Activated effector memory CD4-positive, alpha-beta T cell treated with Interleukin-2 at 50 U/mL for 16 hours (primary cell): ENCODE results near the gene ARHGEF4.

ENCODE experiments used
- DNase-seq: peaks from one replicate; pipeline ENCODE4 v3.0.0-alpha.2; 2020

The ARHGEF4 gene

DNA sequence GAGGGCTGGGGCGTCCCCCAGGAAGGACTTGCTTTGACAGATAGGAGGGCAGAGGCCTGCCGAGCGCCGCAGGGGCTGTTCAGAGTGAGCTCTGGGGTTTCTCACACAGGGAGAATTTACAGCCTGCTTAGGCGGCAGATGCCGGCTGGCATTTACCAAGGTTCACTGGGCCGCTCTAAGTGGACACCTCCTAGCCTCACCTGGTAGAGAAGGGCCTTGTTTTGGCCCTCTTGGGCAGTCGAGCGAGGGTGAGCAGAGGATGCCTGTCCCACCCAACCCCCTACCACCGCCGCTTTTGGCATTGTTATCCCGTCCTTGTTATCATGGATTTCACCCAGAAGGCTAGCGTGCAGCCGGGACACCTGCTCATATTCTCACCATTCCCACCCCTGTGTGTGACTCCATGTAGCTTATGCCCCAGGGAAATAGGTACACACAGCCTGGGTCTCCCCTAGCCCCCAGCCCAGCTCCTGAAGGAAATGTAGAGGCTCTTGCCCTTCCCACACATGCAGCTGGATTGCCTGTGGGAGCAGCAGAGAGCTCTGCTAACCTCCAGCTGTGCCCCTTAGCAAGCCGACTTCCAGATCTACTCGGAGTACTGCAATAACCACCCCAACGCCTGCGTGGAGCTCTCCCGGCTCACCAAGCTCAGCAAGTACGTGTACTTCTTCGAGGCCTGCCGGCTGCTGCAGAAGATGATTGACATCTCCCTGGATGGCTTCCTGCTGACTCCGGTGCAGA is 204.1 kb downstream of the ARHGEF4 start:
- no peak for DNase-seq

DNA sequence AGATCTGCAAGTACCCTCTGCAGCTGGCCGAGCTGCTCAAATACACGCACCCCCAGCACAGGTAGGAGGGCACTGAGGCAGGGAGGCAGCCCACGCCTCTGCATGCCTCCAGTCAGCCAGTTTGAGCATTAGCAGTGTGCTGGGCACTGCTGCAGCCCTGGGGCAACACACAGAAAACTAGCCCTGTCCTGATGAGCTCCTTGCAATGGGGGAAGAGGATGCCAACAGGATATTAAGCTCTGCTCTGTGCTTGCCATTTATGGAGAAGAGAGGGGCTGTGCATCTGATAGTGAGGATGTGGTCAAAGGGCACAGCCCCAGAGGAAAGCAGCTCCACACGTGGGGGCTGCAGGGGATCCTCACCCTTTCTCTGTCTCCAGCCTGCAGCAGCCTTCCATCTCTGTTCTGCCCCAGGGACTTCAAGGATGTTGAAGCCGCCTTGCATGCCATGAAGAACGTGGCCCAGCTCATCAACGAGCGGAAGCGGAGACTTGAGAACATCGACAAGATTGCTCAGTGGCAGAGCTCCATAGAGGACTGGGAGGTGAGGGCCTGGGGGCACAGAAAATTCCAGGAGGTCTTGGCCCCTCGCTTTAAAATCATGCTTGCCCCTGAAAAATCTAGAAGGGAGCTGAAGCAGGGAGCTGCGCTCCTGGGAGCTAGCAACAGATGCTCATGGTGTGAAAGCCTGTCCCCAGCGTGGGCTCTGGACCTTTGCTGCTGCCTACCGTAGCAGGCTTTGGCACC is 204.9 kb downstream of the ARHGEF4 start:
- DNase-seq: no peak

DNA sequence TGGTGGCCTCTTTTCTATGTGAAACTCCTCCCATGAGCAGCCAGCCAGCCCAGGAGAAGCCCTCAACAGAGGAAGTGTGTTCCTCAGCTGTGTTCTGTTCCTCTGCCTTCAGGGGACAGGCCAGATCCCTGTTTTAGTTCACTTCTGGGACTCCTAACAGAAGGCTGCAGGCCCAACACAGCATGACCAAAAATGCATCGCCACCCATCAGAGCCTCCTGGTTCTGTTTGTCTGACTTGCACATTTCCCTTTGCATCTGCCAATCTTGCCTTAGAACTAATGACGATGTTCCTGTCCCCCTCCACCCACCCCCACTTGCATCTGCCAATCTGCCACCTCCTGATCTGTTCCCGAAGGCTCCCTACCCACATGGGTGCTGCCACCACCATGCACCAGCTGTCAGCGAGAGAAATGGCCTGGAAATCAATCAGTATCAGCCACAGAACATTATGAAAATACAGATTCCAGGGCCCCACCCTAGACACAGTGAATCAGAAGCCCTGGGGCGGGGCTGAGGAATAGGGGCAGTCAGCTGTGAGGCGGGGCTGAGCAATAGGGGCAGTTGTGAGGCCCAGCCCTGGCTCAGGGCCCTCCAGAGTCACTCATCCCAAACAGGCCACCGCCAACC is 205.5 kb downstream of the ARHGEF4 start:
- no peak for DNase-seq

DNA sequence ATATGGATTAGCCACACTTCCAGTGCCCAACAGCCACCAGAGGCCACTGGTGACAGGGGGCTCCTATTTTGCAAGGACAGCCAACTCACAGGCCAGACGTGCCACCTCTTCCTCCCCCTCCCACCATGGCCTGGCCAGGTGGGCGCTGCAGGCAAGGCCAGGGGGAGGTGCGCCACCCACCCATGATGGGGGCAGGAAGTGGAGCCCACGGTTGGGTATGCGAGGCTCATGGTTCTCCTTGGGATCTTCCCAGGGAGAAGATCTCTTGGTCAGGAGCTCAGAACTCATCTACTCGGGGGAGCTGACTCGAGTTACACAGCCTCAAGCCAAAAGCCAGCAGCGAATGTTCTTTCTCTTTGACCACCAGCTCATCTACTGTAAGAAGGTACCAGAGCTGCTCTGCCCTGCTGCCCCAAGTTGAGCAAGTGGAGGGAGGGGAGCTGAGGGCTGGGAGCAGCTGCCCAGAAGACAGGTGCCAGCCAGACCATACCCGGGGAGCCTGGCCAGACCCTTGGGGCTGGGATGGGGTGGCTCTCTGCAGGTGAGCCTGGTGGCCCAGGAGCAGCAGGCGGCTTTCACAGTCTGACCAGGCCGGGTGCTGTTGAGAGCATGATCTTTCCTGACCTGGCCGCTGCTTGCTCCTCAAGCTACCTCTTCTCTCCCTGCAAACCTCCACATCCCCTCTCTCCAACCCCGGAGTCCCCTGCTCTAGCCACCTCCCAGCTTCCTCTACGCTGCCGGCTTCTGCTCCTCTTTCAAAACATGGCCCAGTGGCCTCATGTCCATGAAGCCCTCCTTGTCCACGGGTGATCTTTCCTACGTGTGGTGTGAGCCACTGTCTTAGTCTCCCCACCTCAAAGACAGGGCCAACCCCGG is 206.7 kb downstream of the ARHGEF4 start:
- no peak for DNase-seq

DNA sequence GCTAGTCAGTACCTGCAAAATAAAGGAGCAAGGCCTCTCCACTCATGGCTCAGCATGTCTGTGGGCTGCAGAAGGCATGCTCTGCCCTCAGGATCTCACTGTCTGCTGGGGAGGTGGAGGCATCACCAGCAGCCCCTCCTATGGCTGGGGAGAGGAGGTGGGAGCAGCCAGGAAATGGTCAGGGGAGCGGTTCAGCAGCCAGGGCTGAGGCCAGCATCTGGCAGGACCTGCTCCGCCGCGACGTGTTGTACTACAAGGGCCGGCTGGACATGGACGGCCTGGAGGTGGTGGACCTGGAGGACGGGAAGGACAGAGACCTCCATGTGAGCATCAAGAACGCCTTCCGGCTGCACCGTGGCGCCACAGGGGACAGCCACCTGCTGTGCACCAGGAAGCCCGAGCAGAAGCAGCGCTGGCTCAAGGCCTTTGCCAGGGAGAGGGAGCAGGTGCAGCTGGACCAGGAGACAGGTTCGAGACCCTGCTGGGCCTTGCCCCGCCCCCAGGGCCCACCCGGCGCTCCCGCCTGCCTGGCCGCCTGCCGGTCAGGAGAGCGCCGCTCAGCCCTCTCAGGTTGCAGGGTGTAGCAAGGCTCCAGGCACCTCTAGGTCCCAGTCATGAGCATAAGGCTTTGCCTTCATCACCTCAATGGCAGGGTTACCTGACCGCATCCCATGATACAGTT is 207.5 kb downstream of the ARHGEF4 start:
- DNase-seq: no peak

DNA sequence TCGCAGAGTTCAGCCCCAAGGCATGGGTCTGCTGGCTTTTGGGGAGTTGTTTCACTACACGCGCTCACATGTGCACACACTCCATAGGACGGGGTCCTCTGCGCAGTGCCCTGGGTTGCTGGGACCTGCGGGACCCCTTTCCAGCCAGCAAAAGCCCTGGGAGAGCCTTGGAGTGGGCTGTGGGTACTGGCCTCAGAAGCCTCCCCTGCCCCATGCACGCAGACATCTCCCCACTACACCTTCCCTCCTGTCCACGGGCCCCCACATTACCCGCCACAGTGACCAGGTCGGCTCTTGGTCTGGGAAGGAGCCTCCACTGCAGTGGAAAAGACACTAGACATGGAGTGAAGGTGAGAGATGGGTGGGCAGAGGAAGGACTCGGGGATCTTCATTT is 208.0 kb downstream of the ARHGEF4 start:
- no peak for DNase-seq

DNA sequence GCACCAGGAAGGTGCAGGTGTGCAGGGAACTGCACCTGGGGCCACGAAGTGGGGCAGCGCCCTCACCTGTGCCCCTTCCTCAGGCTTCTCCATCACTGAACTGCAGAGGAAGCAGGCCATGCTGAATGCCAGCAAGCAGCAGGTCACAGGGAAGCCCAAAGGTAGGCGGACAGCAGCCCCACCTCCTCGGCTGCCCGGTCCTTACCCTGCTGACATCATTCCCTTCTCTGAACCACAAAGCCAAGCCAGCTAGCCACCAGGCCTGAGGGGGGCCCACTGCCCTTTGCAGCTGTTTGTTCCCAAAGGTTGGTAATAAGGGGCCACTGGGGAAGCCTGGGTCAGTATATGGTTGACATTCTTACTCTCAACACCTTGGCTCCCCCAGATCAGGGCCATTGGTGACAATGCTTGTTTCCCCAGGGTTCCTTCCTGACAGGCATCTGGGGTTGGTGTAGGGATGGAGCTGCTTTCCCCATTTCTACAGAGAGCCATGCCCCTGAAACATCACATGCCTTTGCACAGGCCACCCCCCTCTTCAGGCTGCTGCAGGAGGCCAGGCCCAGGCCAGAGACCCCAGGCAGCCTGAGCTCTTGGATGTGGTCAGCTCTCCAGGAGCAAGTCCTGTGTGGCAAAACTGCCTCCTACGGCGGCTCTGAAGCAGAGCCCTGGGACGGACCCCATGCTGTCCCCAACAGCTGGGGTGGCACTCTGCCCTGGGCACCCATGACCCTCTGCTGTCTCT is 208.7 kb downstream of the ARHGEF4 start:
- no peak for DNase-seq

DNA sequence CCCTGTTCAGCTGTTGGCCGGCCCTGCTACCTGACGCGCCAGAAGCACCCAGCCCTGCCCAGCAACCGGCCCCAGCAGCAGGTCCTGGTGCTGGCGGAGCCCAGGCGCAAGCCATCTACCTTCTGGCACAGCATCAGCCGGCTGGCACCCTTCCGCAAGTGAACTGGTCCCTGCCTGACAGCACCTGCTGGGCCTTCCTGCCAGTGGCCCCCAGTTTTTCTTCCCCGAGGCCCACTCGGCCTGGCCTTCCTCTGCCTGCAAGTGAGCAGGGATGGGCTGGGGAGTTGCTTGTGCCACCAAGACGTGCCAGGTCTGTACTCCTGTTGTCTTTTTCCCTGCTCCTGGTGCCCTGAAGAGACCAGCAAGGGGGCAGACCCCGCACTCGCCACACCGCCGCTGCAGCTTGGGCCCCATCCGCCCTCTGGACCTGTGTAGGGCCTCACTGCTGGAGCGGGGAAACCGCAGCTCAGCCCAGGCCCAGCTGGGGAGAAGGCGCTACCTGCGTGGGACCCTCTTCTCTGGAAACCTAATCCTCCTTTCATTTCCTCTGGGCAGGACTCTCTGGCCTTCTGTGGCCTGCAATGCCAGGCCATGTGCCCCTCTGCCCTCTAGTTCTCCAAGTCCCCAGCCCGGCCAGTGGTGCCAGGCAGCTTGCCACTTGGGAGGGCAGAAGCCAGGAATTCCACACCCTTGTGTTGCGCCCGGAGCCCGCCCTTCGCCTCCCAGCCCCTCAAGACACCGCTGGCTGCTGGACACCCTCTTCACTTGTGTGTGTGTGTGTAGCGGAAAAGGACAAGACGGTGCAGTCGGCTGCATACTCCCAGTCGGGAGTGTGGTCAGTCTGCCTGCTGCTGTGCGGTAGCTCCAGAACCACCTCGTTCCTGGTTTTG is 209.6 kb downstream of the ARHGEF4 start:
- no peak for DNase-seq

DNA sequence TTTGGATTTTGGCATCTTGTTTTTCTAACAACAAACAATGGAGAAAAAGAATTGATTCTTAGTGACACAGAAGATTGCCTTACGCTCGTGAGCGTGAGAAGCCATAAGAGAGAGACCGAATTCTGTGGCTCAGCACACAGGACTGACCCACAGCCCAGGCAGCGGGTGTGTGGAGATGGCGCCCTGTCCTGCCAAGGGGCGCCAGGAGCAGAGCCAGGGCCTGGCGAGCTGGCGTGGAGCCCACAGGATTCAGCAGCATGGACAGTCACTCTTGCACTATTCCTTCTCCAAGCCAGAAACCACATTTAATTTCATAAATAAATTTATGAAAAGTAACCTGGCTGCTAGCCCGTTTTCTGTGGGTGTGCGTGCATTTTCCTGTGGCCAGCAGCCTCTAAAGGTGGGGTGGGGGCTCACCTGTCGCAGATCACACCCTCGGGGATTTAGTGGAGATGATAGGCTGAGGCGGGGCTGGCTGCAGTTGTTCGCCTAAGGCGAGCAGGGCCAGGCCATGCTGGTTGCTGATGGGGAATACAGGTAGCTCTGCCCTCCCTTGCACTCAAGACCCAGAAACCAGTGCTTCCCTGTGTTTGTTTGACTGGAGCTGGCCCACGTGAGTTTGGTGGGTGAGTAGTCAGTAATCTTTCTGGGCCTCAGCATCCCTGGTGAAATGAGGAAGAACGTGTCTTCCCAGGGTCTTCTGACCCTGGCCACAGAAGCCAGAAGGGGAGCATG is 210.4 kb downstream of the ARHGEF4 start:
- no peak for DNase-seq

DNA sequence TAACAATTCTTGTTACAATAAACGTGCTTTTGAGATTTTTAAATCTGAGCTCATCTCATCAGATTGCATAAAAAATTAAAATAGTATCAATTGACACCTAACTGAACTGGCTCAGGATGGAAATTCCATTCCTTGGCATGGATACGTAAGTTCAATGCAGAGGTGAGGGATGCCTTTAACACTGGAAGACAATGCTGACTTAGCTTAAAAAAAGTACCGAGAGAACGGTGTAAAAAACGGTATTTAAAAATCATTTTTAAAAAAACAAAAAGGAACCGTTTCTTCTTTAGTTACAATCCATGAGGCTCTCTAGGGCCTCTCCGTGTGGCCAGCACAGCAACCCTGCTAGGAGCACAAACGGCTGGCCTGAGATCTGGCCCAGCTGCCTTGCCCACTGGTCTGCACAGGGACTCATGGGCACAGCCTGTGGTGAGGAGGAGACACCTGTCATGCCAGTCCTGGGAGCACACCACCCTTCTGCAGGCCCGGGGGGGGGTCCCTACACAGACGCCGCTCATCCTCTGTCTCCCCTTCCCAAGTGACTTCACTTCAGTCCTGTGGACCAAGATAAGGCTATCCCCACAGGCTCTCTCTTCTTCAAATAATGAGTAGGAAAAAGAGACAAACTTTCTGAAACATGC is 211.3 kb downstream of the ARHGEF4 start:
- DNase-seq: no peak

DNA sequence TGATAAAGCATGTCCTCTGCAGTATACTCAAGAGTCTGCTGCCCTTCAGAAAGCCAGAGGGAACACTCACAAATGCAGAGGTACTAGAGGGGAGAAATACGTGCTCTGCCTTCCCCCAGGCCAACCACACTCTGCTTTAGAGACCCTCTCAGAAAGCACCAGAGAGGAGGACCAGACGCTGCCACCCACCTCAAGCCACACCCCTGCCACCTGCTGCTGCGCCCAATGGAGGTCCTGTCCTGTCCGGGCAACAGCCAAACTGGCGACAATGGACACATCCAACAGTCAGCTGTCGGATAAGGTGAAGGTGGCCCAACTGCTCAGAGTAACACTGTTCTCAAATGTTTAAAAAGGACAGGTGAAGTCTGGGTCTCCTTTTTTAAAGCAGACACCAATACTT is 211.9 kb downstream of the ARHGEF4 start:
- no peak for DNase-seq

DNA sequence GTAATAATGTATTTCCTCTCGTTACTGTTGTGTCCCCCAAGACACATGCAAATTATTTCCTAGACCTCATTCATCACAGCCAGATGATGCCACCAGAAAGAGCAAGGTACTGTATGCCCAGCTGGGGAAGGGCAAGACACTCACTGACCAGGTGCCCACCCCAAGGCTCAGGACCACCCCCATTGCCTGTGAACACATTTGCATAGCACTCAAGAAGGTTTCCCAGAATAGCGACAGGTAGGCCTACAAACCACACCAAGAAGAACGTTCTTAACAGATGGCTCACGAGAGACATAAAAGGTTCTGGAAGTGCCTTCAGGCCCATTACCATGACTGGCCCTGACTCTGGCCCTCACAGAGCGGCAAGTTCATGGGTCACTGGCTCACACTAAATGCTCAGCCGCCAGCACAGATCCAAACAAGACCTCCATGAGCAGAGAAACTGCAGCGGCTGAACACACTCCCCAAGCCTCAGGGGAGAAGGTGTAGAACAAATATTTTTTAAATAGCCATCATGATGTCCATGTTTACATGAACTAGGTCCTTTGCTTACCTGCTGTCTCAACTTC is 212.5 kb downstream of the ARHGEF4 start:
- DNase-seq: no peak

DNA sequence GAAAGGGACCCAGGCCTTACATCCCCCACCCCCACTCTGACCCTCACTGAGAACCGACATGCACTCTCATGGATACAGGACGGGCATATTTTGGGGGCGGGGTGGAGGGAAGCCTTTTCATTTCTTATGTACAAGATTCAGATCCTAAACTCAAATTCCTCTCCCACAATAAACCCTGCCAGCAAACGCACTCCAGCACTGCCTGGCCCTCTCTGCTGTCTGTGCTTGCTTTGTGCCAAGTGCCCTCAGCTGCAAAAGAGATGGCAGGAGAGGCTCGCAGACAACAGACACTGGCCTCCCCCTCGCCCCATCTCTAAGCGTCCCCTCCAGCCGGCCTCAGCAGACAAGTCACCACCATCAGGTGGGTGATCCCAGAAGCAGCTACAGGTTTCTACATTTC is 214.2 kb downstream of the ARHGEF4 start:
- no peak for DNase-seq

DNA sequence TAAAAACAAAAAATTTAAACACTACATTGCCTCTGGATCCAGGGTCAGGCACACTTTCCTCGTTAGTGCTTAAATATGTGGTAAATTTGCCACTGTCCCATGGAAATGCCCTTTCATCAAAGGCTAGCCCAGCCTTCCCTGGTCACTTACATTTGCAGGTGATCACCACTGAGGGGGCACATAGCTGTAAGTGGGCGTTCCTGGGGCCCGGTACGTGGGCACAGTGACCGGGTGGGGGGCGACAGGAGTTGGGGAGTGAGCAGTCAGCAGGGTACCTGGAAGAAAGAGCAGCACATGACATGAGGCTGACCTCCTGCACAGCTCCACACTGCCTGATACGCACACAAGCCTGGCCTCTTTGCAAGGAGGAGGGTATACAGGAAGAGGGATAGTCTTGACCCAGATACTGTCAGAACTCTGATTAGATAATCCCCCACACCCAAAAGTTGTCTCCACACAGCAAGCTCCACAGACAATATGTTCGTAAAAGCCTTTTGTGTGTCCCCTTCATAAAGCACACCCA is 216.1 kb downstream of the ARHGEF4 start:
- no peak for DNase-seq

DNA sequence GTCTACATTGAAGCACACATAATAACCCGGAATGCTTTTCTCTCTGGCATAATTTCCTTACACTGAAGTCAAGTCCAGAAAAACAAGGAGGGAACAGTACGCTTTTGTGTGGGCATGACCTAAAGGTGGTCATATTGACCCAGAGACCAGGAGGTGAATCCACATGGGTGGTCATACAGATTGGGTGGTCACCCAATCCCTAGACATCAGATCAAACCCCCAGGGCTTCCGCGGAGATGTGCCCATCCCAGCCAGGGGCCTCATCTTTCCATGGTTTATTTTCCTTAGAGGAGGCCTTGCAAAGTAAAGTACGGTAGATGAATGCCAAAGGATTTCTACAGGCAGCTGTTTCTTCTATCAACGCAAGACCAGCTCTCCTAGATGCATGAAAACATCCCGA is 217.8 kb downstream of the ARHGEF4 start:
- DNase-seq: no peak

DNA sequence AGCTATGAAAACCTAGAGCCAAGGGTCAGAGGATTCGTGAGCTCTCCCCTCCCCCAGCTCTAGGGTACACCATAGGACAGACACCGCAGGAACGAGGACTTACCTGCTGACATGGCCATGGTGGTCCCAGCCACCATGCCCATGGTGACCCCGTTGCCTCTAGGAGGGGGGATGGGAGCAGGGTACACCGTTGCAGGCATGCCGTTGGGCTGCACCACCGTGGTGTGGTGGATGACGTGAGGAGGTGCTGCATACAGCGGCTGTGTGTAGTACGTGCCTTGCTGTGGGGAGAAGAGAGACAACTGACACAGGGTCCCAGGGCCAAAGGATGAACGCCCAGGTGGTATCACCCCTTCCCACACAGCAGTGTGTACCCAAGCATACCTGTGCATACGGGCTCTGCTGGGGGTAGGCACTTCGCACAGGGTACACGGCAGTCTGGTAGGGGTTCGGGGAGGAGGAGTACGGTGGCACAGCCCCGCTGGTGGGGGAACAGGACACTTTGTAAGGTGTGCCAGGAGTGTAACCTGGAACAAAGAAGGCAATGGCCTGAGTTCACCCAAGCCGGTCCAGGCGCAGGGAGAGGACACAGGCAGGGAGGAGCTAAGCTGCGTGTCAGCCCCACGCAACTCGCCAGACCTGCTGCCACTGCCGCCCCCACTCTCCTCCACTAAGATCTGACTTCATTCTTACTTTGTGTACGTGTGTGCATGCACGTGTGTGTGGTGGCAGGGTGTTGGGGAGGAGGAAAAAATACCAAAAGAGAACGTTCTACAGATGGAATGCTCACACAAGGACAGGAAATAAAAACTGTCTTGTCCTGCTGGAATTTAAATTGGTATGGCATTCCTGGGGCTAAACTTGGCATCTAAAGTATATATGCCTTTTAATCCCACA is 218.7 kb downstream of the ARHGEF4 start:
- no peak for DNase-seq

DNA sequence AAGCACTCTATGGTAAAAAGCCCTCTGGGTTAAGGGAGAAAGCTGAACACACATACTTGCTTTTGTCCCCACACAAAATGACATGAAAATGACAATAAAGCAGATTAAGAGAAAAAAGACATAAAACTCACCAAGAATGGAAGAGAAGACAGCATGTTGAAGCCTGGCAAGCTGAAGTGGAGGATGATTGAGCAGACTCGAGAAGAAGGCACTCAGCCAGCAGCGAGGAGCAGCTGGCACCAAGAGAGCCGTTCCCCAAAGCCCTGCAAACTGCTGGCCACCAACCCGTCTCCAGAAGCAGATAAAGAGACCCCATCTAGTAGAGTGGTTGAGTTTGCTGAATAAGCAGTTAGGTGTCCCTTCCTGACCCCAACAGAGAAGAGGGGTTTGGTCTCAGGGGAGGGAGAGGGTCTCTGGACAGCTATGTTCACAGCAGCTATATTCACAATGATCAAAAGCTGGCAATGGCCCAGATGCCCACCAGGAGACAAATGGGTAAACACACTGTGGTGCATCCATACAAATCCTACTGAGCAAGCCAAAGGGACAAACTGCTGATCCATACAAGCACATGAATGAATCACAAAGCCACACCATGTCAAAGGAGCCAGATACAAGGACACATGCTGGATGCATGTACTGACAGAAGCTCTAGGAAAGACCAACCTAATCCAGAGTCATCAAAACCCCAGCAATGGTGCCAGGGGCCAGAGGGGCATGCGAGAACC is 219.7 kb downstream of the ARHGEF4 start:
- no peak for DNase-seq
